HEK293T (cell line): Measurements from ENCODE around the gene FGF21.

Source experiments
- CTCF ChIA-PET: fragments of 350-600 bp; formaldehyde crosslinking; extraction: SDS; loops from one replicate; lab custom pipeline; 2021; ENCODE audit warnings: antibody characterized with exemption, inconsistent platforms; lab: Yijun Ruan, JAX
- POLR2A ChIA-PET: fragments of 350-600 bp; formaldehyde crosslinking; extraction: SDS; loops from one replicate; lab custom pipeline; 2020; ENCODE audit warnings: antibody characterized with exemption, inconsistent platforms; lab: Yijun Ruan, JAX
- DNase-seq: peaks from one replicate; pipeline ENCODE4 v3.0.0; 2012; ENCODE audit warnings: mixed read lengths; ENCODE audit errors: extremely low spot score
- ARNT ChIP-seq: fragments of 450-650 bp; IDR thresholded peaks from 2 replicates; pipeline ENCODE4 v1.6.1; 2017; ENCODE audit warnings: mild to moderate bottlenecking
- BHLHE40 ChIP-seq: fragments of 450-650 bp; IDR thresholded peaks from 2 replicates; pipeline ENCODE4 v1.6.1; 2016; ENCODE audit warnings: mild to moderate bottlenecking, moderate library complexity, borderline replicate concordance
- CTBP1 ChIP-seq: fragments of 450-650 bp; IDR thresholded peaks from 2 replicates; pipeline ENCODE4 v1.6.1; 2016; ENCODE audit warnings: borderline replicate concordance
- ELF4 ChIP-seq: fragments of 450-650 bp; IDR thresholded peaks from 2 replicates; pipeline ENCODE4 v1.6.1; 2017; ENCODE audit warnings: antibody characterized with exemption
- FOXA1 ChIP-seq: fragments of 450-650 bp; IDR thresholded peaks from 2 replicates; pipeline ENCODE4 v1.6.1; 2016; ENCODE audit warnings: mild to moderate bottlenecking
- FOXK2 ChIP-seq: fragments of 450-650 bp; IDR thresholded peaks from 2 replicates; pipeline ENCODE4 v1.6.1; 2016; ENCODE audit warnings: mild to moderate bottlenecking
- FOXM1 ChIP-seq: fragments of 450-650 bp; IDR thresholded peaks from 2 replicates; pipeline ENCODE4 v1.6.1; 2017; ENCODE audit warnings: mild to moderate bottlenecking, borderline replicate concordance
- HDGF ChIP-seq: fragments of 450-650 bp; IDR thresholded peaks from 2 replicates; pipeline ENCODE4 v1.6.1; 2017; ENCODE audit warnings: antibody characterized with exemption, borderline replicate concordance
- L3MBTL2 ChIP-seq: fragments of 450-650 bp; conservative IDR thresholded peaks from 2 replicates; pipeline ENCODE4 v1.6.1; 2016; ENCODE audit warnings: mild to moderate bottlenecking
- LEF1 ChIP-seq: fragments of 450-650 bp; IDR thresholded peaks from 2 replicates; pipeline ENCODE4 v1.6.1; 2017; ENCODE audit warnings: mild to moderate bottlenecking, borderline replicate concordance
- NFRKB ChIP-seq: fragments of 450-650 bp; IDR thresholded peaks from 2 replicates; pipeline ENCODE4 v1.6.1; 2016; ENCODE audit warnings: mild to moderate bottlenecking, moderate library complexity
- PKNOX1 ChIP-seq: fragments of 450-650 bp; IDR thresholded peaks from 2 replicates; pipeline ENCODE4 v1.6.1; 2016
- SP1 ChIP-seq: fragments of 450-650 bp; IDR thresholded peaks from 2 replicates; pipeline ENCODE4 v1.6.1; 2017
- SUZ12 ChIP-seq: fragments of 450-650 bp; IDR thresholded peaks from 2 replicates; pipeline ENCODE4 v1.6.1; 2016; ENCODE audit warnings: mild to moderate bottlenecking
- TARDBP ChIP-seq: fragments of 450-650 bp; IDR thresholded peaks from 2 replicates; pipeline ENCODE4 v1.6.1; 2016
- ZNF384 ChIP-seq: fragments of 450-650 bp; IDR thresholded peaks from 2 replicates; pipeline ENCODE4 v1.6.1; 2016

The FGF21 gene

DNA sequence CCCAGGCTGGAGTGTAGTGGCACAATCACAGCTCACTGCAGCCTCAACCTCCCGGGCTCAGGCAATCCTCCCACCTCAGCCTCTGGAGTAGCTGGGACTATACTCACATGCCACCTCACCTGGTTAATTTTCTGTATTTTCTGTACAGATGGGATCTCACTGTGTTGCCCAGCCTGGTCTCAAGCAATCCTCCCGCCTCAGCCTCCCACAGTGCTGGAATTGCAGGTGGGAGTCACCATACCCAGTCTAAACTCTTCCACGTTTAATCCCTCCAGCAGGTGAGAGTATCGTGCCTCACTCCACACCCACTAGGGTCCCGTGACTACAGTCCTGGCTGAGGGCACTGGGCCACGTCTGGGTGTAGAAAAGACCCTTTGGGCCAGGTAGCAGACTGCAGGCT is 39.0 kb downstream of the FGF21 start:
- POLR2A ChIA-PET: no interaction called here

DNA sequence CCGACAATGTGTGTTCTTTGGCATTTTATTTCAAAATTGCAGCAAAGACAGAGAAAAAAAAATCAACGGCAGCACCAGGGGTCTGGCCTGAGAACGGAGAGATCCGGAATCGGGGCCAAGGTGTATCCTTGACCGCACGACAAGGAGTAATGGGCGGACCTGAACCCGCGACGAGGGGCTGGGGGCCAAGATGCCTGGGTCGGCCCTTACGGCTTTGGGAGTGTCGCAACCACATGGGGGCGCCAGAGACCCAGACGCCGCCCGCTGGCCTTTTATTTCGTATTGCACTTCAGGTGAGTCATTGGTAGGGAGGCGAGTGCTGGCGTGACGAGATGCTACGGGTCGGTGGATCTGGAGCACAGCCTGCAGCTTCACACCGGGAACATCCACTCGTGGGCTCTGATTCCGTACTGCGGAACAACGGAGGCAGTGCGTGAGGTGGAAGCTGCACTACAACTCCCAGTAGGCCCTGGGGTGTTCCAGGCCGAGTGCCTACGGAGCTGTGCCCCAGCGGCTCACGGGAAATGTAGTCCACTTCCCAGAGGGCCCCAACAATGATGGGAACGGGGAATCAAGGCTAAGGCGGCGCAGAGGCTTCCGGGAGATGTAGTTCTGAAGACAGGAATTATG is 39.8 kb downstream of the FGF21 start:
- CTCF ChIA-PET: interaction anchor here (0.5 to 1.6 kb wide), 17 partner anchors 12 to 346 kb away, joined by 3 to 10 read pairs (median 3); partner anchors contain the start of gene BCAT2
- peak; percentile 92 for DNase-seq
- POLR2A ChIA-PET: interaction anchor here (0.5 to 2.2 kb wide), 10 partner anchors 9 to 180 kb away, joined by 3 to 14 read pairs (median 3); partner anchors contain the start of genes BCAT2, CA11 and FAM83E
- TF ChIP-seq SUZ12: peak; percentile 99
- TF ChIP-seq ZNF384: no peak
- TF ChIP-seq ELF4: peak; percentile 88
- TF ChIP-seq FOXA1: no peak
- TF ChIP-seq ARNT: no peak
- TF ChIP-seq TARDBP: no peak
- no peak for TF ChIP-seq BHLHE40
- no peak for TF ChIP-seq SP1
- TF ChIP-seq FOXM1: no peak
- TF ChIP-seq HDGF: no peak
- no peak for TF ChIP-seq FOXK2
- no peak for TF ChIP-seq NFRKB
- no peak for TF ChIP-seq LEF1
- peak; percentile 84 for TF ChIP-seq L3MBTL2
- TF ChIP-seq PKNOX1: no peak
- TF ChIP-seq CTBP1: no peak

More for the DNA sequence above, 39.0 kb downstream of the FGF21 start:
- TF ChIP-seq BHLHE40 (no peak), PKNOX1 (no peak), L3MBTL2 (no peak), NFRKB (no peak), HDGF (no peak), FOXM1 (no peak), ELF4 (no peak), CTBP1 (no peak), SUZ12 (no peak), ARNT (no peak), SP1 (no peak), LEF1 (no peak), TARDBP (no peak), FOXK2 (no peak), ZNF384 (no peak), FOXA1 (no peak)
- CTCF ChIA-PET: interaction anchor here (0.7 kb wide), 1 partner anchor 233 kb away, joined by 3 read pairs; no protein-coding TSS in a partner anchor
- no peak for DNase-seq

GRCh38 chr19:48795685-48796070 is 40.4 kb downstream of the FGF21 start:
- no peak for TF ChIP-seq FOXM1
- no peak for TF ChIP-seq NFRKB
- no peak for TF ChIP-seq ZNF384
- TF ChIP-seq PKNOX1: no peak
- TF ChIP-seq TARDBP: no peak
- no peak for TF ChIP-seq BHLHE40
- no peak for TF ChIP-seq FOXK2
- no peak for TF ChIP-seq ELF4
- TF ChIP-seq L3MBTL2: no peak
- no peak for TF ChIP-seq FOXA1
- TF ChIP-seq SUZ12: no peak
- no peak for TF ChIP-seq CTBP1
- no peak for TF ChIP-seq SP1
- TF ChIP-seq HDGF: no peak
- no peak for TF ChIP-seq ARNT
- no peak for TF ChIP-seq LEF1
- CTCF ChIA-PET: interaction anchor here (0.5 to 1.6 kb wide), 16 partner anchors 12 to 345 kb away, joined by 3 to 10 read pairs (median 4); partner anchors contain the start of gene BCAT2
- no peak for DNase-seq
- POLR2A ChIA-PET: interaction anchor here (0.5 to 2.2 kb wide), 9 partner anchors 9 to 181 kb away, joined by 3 to 14 read pairs (median 3); partner anchors contain the start of genes BCAT2, CA11 and FAM83E

DNA sequence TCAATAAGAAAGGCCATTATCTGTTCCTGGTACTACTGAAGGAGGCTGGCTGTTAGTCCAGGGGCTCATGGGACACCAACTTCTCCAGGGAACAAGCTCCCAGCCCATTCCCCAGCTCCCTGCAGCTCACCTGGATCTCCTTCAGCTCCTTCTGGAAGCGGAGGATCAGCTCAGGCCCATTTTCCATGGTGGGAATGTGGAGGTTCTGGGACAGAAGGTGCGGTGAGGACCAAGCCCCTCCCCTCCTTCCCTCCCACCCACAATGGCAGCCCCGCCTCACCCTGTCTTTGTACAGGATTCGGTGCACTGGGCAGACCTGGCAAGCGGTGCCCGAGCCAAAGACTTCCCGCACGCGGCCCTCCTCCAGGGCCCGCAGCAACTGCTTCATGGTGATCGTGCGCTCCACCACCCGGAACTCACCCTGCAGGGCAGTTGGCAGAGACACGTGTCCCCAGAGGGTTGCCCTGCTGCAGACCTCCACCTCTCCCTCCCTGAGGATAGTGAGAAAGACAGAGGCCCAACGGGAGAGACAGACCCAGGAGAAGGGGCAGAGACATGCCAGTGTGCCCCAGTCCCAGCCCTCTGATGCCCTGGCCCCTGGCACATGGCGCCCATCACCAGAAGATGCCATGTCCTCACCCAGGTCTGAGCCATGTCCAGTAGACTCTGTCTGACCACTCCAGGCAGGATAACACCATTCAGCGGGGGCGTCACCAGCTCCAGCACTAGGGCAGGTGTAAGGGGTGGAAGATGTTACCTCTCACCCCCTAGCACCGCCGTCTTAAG is 41.2 kb downstream of the FGF21 start:
- no peak for TF ChIP-seq SUZ12
- no peak for TF ChIP-seq BHLHE40
- no peak for TF ChIP-seq FOXM1
- no peak for TF ChIP-seq L3MBTL2
- no peak for TF ChIP-seq LEF1
- TF ChIP-seq HDGF: no peak
- no peak for TF ChIP-seq CTBP1
- TF ChIP-seq SP1: no peak
- no peak for TF ChIP-seq ZNF384
- ChIA-PET POLR2A (interaction anchor here (0.8 to 2.2 kb wide), 6 partner anchors 8 to 182 kb away, joined by 3 to 14 read pairs (median 4); partner anchors contain the start of genes BCAT2, CA11 and FAM83E), CTCF (interaction anchor here (1.0 to 1.6 kb wide), 5 partner anchors 16 to 201 kb away, joined by 3 to 9 read pairs (median 4); no protein-coding TSS in a partner anchor)
- no peak for DNase-seq

GRCh38 chr19:48797103-48797502 is 41.8 kb downstream of the FGF21 start:
- ChIA-PET CTCF (no interaction called here), POLR2A (interaction anchor here (0.8 kb wide), 1 partner anchor 14 kb away, joined by 3 read pairs; the partner anchor contains the start of gene BCAT2)

More at GRCh38 chr19:48797103-48797502, 41.8 kb downstream of the FGF21 start:
- TF ChIP-seq ZNF384: no peak
- no peak for TF ChIP-seq SP1
- no peak for TF ChIP-seq FOXK2
- no peak for TF ChIP-seq FOXM1
- TF ChIP-seq HDGF: no peak
- no peak for TF ChIP-seq ELF4
- TF ChIP-seq CTBP1: no peak
- no peak for TF ChIP-seq L3MBTL2
- no peak for TF ChIP-seq BHLHE40
- TF ChIP-seq FOXA1: no peak
- no peak for TF ChIP-seq NFRKB
- TF ChIP-seq SUZ12: no peak
- TF ChIP-seq LEF1: no peak
- TF ChIP-seq PKNOX1: no peak
- DNase-seq: no peak
